Right lobe of liver (tissue), 6 donors: Measurements from ENCODE around the gene IFI44. TPM values are rescaled to one million over a fixed set of nuclear protein-coding genes. Genes with fewer than 3 reads are reported as not detected.

ENCODE experiments used
- ATAC-seq, 4 donors: fragments of 200-7000 bp; cut with Tn5 transposase; one replicate each; pipeline ENCODE4 v1.9.1; 2020; ENCODE audit warnings: mild to moderate bottlenecking in 4 of 4, moderate library complexity in 4 of 4
- DNase-seq, 3 donors: peaks; one replicate each; pipeline ENCODE4 v3.0.0-alpha.2; 2020
- H3K27ac ChIP-seq, 3 donors: fragments of 200-600 bp; one replicate each; pipeline ENCODE4 v1.8.0; 2022
- H3K27me3 ChIP-seq, 2 donors: fragments of 200-600 bp; one replicate each; pipeline ENCODE4 v1.8.0; 2022
- H3K36me3 ChIP-seq, 4 donors: fragments of 200-600 bp; sonication (generic) in 1 of 4; one replicate each; pipeline versions ENCODE4 v1.5.1 to v1.8.0; 2017 to 2022; ENCODE audit warnings: control low read depth in 1 of 4
- H3K4me1 ChIP-seq, 4 donors: fragments of 200-600 bp; sonication (generic) in 1 of 4; one replicate each; pipeline versions ENCODE4 v1.5.1 to v1.8.0; 2017 to 2022; ENCODE audit warnings: control low read depth in 1 of 4
- H3K4me3 ChIP-seq, 3 donors: fragments of 200-600 bp; one replicate each; pipeline ENCODE4 v1.8.0; 2022
- H3K9me3 ChIP-seq, 4 donors: fragments of 200-600 bp; sonication (generic) in 1 of 4; one replicate each; pipeline versions ENCODE4 v1.5.1 to v1.8.0; 2017 to 2022; ENCODE audit warnings: control low read depth in 1 of 4
- POLR2A ChIP-seq: fragments of 450-650 bp; IDR thresholded peaks from one replicate; pipeline ENCODE4 v1.6.1; 2017; ENCODE audit warnings: antibody characterized with exemption, mild to moderate bottlenecking
- WGBS: methylation state at CpG from one replicate; pipeline ENCODE4 v1.1.6; 2018; ENCODE audit warnings: low coverage, low lambda C conversion rate; ENCODE audit not compliant: insufficient coverage; ENCODE audit errors: missing lambda C conversion rate; 5-methylcytosine and 5-hydroxymethylcytosine counted together
- intact Hi-C, 2 donors: fragments of 100-400 bp; cut with DNase I; formaldehyde crosslinking; loops; one replicate each; pipeline versions ENCODE4 v1.11.2 to v1.14.1; 2022
- total RNA-seq, 6 experiments: library from RNA; depleted of rRNA in 2 of 6; stranded (reverse); fragments of >200 nt in 2 of 6; fragmentation: NEBNext Ultra II Directional in 3 of 6; extraction: Animal tissue kit (Norgen Biotek cat#: 25700) in 3 of 6; gene quantifications; one replicate each; pipeline versions ENCODE4 v1.1.0 to v1.2.4, GENCODE V29; 2016 to 2023
- TF ChIP-seq, protein P1 (sequence below), 4 donors: fragments of 200-600 bp in 3 of 4; fragments of 450-650 bp in 1 of 4; IDR thresholded peaks; one replicate each; pipeline versions ENCODE4 v1.5.1 to v1.8.0; 2016 to 2022; ENCODE audit warnings: antibody characterized with exemption in 4 of 4, mild to moderate bottlenecking in 2 of 4
- donor health status: DM: no; HTN: yes; CAD: no.
- donor health status: DM: no; HTN: no; CAD: no.
- donor health status: DM: no; HTN: no; CAD: no.
- donor health status: DM: no; HTN: yes; CAD: no.
- donor health status: DM: no; HTN: yes; CAD: no.

The IFI44 gene
- total RNA-seq, 6 experiments from 2014 or later, result 5.6 to 12.0 (median 9.8) TPM

DNA sequence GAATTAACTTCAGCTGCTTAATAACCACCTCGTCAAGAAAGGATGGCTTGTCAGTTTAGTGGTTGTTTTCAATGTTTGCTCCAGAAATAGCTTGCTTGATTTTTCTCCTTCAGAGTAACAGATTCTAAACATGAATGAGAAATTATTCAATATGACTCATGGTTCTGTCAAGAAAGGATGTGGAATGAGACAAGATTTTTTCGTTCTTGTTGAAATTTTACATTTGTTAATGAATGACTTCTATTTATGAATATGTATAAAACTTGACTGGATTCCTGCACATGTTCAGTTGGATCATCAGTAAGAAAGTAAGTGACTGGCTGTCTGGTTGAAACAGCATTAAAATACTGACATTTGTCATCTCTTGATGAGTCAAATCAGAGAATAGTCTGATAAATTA, 38.3 kb downstream of the IFI44 start:
- intact Hi-C loops, result no loop called here
- TF ChIP-seq POLR2A, result no peak
- TF ChIP-seq, protein P1, sequence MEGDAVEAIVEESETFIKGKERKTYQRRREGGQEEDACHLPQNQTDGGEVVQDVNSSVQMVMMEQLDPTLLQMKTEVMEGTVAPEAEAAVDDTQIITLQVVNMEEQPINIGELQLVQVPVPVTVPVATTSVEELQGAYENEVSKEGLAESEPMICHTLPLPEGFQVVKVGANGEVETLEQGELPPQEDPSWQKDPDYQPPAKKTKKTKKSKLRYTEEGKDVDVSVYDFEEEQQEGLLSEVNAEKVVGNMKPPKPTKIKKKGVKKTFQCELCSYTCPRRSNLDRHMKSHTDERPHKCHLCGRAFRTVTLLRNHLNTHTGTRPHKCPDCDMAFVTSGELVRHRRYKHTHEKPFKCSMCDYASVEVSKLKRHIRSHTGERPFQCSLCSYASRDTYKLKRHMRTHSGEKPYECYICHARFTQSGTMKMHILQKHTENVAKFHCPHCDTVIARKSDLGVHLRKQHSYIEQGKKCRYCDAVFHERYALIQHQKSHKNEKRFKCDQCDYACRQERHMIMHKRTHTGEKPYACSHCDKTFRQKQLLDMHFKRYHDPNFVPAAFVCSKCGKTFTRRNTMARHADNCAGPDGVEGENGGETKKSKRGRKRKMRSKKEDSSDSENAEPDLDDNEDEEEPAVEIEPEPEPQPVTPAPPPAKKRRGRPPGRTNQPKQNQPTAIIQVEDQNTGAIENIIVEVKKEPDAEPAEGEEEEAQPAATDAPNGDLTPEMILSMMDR (IDR thresholded peaks at IDR 0.05), result no peak
- ATAC-seq (no peak), DNase-seq (no peak)
- Histone ChIP-seq H3K36me3 (no peaks in the 10 kb centered on the region), H3K27ac (no peak overlapping the region), H3K4me1 (peaks cover 0 to 11% (median 3%) of the 10 kb centered on the region in 4 donors), H3K27me3 (no peaks in the 10 kb centered on the region), H3K4me3 (no peak overlapping the region), H3K9me3 (no peaks in the 10 kb centered on the region)
- 59% methylated on average over 2 of the region's 2 CpGs for WGBS

DNA sequence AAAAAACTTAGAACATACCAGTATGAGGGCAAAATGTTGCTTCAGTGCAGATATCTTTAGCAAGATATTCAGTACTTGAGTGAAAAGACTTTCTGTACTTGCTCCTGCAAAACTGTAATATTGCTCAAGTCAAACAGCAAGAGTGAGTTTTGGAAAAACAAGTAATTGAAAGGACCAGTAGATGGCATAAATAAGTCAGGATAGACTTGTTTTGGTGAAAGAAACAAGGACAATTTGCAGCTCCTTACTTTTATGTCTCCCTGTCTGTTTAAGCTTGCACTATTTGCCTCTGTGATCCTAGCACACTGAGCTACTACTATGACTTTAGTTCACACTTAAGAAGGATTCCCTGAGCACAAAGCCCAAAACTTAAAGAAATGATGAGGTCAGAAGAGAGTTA, 39.1 kb downstream of the IFI44 start:
- Histone ChIP-seq H3K27me3 (no peaks in the 10 kb centered on the region), H3K4me3 (no peak overlapping the region), H3K27ac (no peak overlapping the region), H3K9me3 (no peaks in the 10 kb centered on the region), H3K36me3 (no peaks in the 10 kb centered on the region), H3K4me1 (peaks cover 0 to 11% (median 3%) of the 10 kb centered on the region in 4 donors)
- DNase-seq (no peak), ATAC-seq (peak; percentile 21 to 54 (median 32))
- no peak for TF ChIP-seq POLR2A
- TF ChIP-seq, protein P1 (IDR thresholded peaks at IDR 0.05), result peak in 3 of 4 donors; percentile 25 to 32 (median 27)
- intact Hi-C loops, result no loop called here

- ATAC-seq (no peak), DNase-seq (no peak)
- Histone ChIP-seq H3K9me3 (no peaks in the 10 kb centered on the region), H3K4me1 (peaks cover 0 to 11% (median 3%) of the 10 kb centered on the region in 4 donors), H3K36me3 (no peaks in the 10 kb centered on the region), H3K27ac (no peak overlapping the region), H3K4me3 (no peak overlapping the region), H3K27me3 (no peaks in the 10 kb centered on the region)
- intact Hi-C loops, result no loop called here
- TF ChIP-seq, protein P1 (IDR thresholded peaks at IDR 0.05), result no peak
- TF ChIP-seq POLR2A, result no peak
- 37% methylated on average over 2 of the region's 3 CpGs for WGBS
Measured at GRCh38 chr1:78690516-78690915, 40.9 kb downstream of the IFI44 start.

- ATAC-seq (no peak), DNase-seq (no peak)
- no peaks in the 10 kb centered on the region for H3K27me3 ChIP-seq
- H3K4me1 ChIP-seq, result peaks cover 0 to 6% (median 3%) of the 10 kb centered on the region in 4 donors
- H3K36me3 ChIP-seq, result no peaks in the 10 kb centered on the region
- no peaks in the 10 kb centered on the region for H3K9me3 ChIP-seq
- H3K27ac ChIP-seq, result no peak overlapping the region
- 30% methylated on average over 4 of the region's 4 CpGs for WGBS
- TF ChIP-seq, protein P1 (IDR thresholded peaks at IDR 0.05), result no peak
- TF ChIP-seq POLR2A, result no peak
- intact Hi-C loops, result no loop called here
- no peak overlapping the region for H3K4me3 ChIP-seq
Measured at GRCh38 chr1:78691995-78692747, 42.5 kb downstream of the IFI44 start.

DNA sequence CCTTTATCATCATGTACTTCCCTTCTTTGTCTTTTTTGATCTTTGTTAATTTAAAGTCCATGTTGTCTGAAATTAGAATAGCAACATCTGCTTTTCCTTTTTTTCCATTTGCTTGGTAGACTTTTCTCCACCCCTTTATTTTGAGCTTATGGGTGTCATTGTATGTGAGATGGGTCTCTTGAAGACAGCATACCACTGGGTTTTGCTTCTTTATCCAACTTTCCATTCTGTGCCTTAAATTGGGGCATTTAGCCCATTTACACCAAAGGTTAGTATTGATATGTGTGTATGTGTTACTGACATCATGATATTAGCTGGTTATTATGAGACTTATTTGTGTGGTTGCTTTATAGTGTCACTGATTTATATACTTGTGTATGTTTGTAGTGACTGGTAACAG, 50.2 kb downstream of the IFI44 start:
- Histone ChIP-seq H3K4me1 (no peaks in the 10 kb centered on the region), H3K9me3 (no peaks in the 10 kb centered on the region), H3K27me3 (no peaks in the 10 kb centered on the region), H3K27ac (no peak overlapping the region), H3K4me3 (no peak overlapping the region), H3K36me3 (no peaks in the 10 kb centered on the region)
- no peak for DNase-seq
- ATAC-seq, result no peak
- TF ChIP-seq POLR2A, result no peak
- TF ChIP-seq, protein P1 (IDR thresholded peaks at IDR 0.05), result no peak
- intact Hi-C loops, result no loop called here
